GM03348 (cell line): Measurements from ENCODE around the gene RHOV.

ENCODE experiments used
- DNase-seq: peaks from one replicate; pipeline ENCODE4 v3.0.0; 2012; ENCODE audit warnings: low spot score

Gene RHOV

DNA sequence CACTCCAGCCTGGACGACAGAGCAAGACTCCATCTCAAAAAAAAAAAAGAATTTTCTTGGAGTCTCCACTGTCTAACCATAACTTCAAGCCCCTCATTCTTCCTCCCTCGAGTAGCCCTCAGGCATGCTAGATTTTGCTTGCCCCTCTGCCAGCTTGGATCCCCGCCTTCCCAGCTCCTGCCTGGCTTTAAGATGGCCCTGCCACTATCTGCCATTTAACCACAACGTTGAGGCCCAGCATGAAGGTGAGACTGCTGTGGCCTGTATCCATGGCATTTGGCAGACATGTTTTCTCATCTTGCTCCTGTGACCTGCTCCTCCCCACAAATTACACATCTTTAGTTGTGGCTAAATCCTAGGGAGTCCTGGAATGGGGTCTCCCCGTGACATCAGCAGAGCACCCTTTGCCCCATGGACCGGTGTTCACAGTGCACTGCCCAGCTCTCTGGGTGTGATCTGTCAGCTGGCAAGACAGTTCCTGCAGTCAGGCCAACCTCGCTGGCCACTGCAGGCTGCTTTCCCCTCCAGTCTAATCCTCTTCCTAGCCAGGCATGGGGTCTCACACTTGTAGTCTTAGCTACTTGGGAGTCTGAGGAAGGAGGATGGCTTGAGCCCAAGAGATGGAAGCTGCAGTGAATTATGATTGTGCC lies 30.6 kb upstream of the RHOV start:
- DNase-seq, result no peak

DNA sequence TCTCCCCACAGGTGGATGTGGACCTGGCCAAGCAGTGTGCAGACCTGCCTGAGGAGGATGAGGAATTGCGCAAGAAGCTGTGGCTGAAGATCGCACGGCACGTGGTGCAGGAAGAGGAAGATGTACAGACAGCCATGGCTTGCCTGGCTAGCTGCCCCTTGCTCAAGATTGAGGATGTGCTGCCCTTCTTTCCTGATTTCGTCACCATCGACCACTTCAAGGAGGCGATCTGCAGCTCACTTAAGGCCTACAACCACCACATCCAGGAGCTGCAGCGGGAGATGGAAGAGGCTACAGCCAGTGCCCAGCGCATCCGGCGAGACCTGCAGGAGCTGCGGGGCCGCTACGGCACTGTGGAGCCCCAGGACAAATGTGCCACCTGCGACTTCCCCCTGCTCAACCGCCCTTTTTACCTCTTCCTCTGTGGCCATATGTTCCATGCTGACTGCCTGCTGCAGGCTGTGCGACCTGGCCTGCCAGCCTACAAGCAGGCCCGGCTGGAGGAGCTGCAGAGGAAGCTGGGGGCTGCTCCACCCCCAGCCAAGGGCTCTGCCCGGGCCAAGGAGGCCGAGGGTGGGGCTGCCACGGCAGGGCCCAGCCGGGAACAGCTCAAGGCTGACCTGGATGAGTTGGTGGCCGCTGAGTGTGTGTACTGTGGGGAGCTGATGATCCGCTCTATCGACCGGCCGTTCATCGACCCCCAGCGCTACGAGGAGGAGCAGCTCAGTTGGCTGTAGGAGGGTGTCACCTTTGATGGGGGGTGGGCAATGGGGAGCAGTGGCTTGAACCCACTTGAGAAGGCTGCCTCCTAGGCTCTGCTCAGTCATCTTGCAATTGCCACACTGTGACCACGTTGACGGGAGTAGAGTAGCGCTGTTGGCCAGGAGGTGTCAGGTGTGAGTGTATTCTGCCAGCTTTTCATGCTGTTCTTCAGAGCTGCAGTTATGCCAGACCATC lies 28.8 kb upstream of the RHOV start:
- no peak for DNase-seq

DNA sequence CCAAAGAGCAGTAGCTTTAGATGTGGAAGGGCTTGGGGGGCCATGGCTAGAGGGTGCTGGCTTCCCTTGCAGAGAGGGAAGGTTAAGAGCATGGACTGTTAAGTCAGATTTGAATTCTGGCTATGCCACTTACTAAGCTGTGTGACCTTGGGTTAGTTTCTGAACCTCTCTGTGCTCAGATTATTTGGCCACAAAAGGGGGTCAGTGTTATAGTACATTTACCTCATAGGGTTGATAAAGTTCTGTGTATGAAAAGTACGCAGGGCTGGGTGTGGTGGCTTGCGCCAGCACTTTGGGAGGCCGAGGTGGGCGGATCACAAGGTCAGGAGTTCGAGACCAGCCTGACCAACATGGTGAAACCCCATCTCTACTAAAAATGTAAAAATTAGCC lies 27.0 kb upstream of the RHOV start:
- no peak for DNase-seq

DNA sequence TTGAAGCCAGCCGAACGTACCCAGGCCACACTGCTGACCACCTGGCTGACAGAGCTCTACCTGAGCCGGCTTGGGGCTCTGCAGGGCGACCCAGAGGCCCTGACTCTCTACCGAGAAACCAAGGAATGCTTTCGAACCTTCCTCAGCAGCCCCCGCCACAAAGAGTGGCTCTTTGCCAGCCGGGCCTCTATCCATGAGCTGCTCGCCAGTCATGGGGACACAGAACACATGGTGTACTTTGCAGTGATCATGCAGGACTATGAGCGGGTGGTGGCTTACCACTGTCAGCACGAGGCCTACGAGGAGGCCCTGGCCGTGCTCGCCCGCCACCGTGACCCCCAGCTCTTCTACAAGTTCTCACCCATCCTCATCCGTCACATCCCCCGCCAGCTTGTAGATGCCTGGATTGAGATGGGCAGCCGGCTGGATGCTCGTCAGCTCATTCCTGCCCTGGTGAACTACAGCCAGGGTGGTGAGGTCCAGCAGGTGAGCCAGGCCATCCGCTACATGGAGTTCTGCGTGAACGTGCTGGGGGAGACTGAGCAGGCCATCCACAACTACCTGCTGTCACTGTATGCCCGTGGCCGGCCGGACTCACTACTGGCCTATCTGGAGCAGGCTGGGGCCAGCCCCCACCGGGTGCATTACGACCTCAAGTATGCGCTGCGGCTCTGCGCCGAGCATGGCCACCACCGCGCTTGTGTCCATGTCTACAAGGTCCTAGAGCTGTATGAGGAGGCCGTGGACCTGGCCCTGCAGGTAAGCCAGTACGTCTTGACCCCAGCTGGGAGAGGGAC lies 26.4 kb upstream of the RHOV start:
- no peak for DNase-seq

DNA sequence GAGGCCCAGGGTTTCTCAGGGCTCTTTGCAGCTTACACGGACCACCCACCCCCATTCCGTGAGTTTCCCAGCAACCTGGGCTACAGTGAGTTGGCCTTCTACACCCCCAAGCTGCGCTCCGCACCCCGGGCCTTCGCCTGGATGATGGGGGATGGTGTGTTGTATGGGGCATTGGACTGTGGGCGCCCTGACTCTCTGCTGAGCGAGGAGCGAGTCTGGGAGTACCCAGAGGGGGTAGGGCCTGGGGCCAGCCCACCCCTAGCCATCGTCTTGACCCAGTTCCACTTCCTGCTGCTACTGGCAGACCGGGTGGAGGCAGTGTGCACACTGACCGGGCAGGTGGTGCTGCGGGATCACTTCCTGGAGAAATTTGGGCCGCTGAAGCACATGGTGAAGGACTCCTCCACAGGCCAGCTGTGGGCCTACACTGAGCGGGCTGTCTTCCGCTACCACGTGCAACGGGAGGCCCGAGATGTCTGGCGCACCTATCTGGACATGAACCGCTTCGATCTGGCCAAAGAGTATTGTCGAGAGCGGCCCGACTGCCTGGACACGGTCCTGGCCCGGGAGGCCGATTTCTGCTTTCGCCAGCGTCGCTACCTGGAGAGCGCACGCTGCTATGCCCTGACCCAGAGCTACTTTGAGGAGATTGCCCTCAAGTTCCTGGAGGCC lies 25.6 kb upstream of the RHOV start:
- DNase-seq, result no peak

DNA sequence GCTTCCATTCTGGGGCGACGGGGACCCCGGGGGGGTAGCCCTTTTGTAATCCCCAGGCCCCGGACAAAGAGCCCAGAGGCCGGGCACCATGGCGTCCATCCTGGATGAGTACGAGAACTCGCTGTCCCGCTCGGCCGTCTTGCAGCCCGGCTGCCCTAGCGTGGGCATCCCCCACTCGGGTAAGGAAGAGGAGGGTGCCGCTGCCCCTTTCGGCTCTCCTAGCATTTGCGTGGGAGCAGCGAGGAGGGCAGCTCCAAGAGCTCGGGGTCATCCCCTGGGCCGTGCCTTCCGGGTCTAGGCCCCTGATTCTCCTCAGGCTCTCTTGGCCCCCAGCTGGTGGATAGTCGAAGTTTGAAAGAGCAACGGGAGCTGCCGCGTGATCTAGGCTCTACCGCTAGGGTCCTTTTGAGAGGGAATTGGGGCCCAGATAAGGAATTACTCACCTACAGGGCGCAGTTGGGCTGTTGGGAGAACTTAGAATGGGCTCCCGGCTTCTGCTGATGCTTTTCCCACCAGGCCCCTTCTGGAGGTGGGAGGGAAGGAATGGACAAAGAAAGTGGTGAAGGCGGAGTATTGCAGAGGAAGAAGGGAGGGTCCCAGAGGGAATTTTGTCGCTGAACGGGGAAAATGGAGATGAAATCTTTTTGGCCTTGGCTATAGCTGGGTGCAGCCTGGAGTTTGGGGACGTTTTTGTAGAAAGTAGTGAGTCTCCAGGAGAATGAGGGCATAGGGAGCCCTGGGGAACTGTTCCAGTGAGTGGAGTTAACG lies 20.8 kb upstream of the RHOV start:
- peak; percentile 82 for DNase-seq

DNA sequence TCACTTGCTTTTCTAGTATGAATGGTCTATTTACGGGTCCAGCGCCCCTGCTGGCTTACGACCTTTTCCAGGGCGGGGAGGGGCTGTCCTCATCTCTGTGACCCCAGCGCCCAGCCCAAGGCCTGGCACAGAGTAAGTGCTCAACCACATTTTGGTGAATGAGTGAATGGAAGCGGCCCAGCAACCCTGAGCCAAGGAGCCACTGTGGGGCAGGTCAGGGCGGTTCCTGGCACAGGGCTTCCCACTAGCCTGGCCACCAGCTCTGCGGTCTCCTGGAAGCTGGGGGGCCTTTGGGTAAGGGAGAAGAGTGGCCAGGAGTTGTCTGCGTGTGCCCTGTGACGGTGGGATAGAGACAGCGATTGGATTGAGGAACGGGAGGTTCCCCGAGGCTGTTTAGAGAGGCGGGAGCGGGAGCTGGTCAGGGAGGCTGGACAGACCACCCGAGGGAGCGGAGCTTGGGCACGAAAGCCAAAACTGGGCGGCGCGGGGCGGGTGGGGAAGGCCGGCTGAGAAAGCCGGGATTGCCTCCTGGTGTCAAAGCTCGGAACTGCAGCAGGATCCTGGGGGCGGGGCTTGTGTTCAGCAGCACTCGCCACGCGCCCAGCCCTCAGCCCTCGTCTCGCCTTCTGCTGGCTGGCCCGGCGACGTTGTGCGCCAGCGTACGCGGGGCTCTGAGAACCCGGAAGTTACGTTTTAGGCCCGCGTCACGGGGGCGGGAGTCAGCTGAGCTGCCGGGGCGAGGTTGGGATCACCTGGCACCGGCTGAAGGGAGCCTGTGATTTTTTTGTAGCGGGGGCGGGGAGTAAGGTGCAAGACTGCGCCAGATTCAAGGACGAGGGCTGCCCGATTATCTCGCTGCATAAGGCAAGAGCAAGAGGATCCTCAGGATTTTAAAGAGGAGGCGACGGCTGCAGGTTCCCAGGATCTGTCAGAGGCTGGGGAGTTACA lies 20.0 kb upstream of the RHOV start, which contains the start of gene VPS18:
TSS of gene VPS18 (plus strand) at position 718 of the 948 bp plus-strand sequence. CDS start 319 bp downstream, outside the sequence.
- DNase-seq, result peak; percentile 97

DNA sequence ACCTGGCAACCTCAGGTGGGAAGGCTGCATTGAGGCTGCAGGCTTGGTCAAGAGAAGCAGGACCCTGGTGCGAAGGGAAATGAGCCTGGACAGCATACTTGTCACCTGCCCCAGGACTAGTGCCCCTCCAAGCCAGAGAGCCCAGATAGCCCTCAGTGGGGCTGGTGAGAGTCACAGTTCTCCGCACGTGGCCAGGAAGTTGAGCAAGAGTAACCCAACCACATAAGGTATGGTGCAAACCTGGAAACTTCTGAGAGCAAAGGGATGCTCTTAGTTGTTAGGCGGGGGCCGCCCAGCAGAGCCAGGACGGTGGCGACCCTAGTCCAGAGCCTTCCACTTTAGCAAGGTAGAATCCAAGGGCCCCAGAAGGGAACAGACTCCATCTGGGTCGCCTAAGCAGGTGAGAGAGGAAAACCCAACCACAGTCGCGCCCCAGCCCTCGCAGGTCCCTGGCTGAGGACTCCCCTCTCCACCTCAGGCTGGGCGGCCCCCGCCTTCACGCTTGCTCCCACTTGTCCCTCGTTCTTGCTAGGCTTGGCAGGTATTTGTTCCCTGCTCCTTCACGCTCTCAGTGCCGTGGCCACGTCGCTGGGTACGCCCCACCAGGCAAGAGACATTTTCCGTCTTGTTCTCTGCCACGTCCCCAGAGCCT lies 19.1 kb upstream of the RHOV start:
- DNase-seq, result no peak

DNA sequence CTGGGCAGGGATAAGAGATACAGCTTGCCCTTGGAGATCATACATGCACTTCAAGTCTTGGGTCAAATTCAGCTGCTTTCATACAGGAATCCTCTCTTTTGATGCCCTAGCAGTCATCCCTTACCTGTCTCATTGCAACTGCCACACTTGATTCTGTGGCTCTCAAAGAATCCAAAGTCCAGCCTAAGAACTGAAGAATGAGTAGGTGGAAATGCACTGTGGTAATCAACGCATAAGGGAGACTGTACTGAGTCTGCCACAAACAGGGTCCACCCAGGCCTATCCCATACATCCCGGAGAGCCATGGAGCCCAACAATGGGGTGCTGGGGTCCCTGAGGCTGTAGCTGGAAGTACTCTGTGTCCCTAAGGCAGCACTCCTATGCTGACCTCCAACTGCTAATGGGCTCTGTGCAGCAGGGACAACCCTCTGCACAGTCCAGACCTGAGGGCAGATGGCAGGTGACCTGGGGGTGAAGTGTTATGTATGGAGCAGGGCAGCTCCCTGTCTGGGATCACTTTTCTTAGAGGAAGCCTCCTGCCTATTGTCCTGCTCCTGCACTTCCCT lies 18.5 kb upstream of the RHOV start:
- no peak for DNase-seq

DNA sequence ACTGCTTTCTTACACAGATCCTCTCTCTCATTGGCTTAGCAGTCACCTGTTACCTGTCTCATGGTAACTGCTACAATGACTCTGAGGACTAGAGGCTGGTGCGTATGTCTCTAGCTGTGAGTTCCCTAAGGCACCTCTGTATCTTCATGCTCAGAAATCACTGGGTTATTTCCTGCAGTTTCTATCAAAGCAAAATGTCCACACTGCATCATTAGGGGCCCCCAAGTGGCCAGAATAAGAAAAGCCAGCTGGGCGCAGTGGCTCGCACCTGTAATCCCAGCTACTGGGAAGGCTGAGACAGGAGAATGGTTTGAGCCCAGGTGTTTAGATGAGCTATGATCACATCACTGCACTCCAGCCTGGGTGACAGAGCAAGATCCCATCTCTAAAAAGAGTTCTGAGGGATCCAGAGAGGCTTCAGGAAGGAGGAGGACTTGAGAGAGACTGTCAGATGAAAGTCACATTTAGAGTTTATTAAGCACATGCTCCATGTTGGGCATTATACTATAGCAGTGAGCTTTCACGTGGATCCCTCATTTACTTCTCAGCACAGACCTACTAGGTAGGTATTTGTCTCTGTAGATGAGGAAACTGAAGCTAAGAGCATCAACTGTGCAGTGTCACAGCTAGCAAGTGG lies 17.9 kb upstream of the RHOV start:
- peak; percentile 61 for DNase-seq

DNA sequence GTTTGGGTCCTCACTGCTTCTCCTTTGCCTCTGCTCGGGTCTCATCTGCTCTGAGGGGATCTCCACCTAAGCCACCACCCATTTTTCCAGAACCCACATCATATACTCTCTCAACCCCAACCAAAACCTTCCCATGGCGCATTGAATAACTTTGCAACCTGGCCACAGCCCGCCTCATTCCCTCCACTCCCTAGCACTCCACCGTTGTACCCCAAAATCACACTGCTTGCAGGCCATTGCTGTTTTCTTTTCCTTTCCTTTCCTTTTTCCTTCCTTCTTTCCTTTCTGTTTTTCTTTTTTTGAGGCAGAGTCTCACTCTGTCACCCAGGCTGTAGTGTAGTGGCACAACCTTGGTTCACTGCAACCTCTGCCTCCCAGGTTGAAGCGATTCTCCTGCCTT lies 17.1 kb upstream of the RHOV start:
- DNase-seq, result no peak

DNA sequence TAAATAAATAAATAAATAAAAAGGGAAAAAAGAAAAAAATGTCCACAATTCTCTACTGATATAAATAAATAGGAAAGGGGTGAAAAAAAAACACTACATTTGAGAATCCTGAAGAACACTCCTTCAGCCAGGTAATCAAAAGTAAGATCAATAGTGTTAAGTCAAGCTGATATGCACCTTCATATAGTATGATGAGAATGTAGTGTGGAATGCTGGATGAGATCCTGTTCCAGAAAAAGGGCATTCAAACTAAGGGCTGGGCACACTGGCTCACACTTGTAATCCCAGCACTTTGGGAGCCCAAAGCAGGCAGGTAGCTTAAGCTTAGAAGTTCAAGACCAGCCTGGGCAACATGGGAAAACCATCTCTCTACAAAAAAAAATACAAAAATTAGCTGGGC lies 15.1 kb upstream of the RHOV start:
- DNase-seq, result no peak

DNA sequence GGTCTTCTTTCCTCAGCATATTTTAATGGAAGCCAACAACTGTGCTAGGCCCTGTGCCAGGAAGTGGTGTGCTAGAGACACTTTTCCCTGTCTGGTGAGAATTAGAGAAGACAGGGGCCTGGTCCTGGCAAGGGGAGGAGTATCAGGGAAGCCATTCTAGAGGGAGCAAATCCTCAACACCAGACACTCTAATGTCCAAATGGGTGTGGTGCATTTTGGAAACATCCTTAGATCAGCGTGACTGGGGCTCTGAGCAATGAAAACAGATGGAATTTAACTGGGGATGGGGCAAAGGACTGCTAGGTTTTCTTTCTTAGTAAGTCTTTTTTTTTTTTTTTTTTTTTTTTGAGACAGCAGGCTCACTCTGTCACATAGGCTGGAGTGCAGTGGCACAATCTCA lies 12.6 kb upstream of the RHOV start:
- DNase-seq, result no peak

DNA sequence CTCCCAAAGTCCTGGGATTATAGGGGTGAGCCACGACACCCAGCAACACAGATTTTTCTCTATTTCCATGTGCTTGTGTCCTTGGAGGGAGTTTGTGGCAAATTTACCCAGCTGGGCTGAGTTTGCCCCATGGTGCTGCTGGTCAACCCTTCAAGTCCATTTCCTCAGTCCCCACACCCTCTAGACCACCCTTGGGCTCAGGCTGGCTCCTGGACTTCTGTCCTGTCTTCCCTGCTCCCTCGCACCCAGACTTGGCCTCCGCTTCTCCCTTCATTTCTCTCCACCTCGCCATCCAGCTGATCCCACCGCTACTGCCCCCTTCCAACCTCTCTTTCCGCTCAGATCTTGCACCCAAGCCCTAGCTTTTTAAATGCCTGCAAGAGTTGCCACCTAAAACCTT lies 7.3 kb upstream of the RHOV start:
- DNase-seq, result no peak

DNA sequence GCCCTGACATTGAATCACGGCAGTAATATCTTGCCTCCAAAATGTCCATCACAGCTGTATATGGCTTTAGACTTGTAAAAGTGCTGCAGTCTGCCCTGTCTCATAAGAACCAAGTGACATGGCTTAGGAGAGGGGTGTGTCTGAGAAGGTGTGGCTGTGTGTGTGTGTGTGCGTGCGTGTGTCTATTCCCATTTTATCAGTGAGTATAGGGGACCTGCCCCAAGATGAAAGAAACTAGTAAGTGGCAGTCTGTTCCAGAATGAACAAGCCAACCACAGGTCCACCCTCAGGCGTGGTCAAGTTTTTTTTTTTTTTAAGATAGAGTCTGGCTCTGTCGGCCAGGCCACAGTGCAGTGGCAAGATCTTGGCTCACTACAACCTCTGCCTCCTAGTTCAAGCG lies 5.6 kb upstream of the RHOV start:
- DNase-seq, result no peak

DNA sequence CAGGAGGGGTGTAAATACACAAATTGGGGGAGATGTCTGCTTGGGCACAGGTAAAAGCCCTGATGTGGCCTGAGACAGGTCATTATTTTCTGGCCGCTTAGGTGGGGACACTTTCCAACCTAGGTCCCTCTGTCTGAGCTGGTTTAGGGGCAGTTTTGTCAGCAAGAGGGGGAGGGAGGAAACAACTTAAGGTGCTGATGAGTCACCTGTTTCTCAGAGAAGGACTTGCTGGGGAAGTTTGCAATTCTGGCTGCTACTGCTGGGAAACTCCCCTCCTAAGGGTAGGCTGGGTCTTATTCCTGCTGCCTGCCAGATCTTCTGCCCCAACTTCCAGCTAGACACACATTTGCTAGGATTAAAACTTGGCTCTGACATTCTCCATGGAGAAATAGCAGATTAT lies 4.8 kb upstream of the RHOV start:
- no peak for DNase-seq

DNA sequence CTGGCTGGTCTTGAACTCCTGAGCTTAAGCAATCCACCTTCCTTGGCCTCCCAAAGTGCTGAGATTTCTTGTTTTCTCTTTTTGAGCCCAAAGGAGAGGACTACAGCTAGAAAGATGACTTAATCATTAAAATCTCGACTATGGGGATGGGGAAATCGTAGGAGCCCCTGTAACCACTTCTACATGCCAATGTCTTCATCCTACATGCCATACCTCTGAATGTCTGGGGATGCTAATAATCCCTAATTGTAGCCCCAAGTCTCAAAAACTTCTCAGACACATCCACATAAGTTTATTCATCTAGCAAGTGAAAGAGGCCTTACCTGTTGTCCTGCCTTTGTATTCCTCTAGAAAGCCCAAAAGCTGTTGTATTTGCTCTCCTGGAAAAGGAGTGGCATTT lies 3.7 kb upstream of the RHOV start:
- DNase-seq, result no peak

DNA sequence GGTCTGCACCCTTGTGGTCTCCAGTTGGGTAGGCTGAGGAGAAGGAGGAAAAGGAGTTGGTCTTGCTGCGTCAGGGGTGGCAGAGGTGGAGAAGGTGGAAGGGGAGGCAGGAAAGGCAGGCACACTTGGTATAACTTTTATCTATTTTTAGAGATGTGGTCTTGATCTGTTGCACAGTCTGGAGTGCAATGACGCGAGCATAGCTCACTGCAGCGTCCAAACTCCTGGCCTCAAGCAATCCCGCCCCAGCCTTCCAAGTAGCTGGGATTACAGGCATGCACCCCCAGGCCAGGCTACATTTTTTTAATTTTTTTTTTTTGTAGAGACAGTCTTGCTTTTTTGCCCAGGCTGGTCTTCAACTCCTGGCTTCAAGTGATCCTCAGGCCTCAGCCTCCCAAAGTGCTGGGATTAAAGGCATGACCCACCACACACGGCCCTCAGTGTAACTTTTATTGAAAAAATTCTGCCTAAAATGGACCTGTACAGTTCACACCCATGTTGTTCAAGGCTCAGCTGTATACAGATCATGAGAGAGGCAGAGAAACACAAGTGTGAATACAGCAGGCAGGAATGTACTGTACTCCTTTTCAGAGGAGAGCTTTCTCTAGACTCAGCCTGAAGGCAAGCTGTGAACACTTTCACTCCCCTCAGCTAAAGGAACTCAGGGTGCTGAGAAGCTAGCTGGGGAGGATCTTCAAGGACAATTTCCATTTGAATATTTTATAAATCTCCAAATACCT lies 2.1 kb upstream of the RHOV start:
- DNase-seq, result no peak
